CD4-positive, alpha-beta memory T cell (primary cell): ENCODE data around the gene HIBADH. TPM values are rescaled to one million over a fixed set of nuclear protein-coding genes. Genes with fewer than 3 reads are reported as not detected.

Experiments used
- CTCF ChIA-PET: fragments of 350-600 bp; sonication (Branson Sonifier 250); formaldehyde crosslinking; loops from one replicate; lab custom pipeline; 2021; ENCODE audit warnings: inconsistent platforms; ENCODE audit not compliant: partially characterized antibody; lab: Charles Lee
- POLR2A ChIA-PET: fragments of 350-600 bp; sonication (Branson Sonifier 250); formaldehyde crosslinking; loops from one replicate; lab custom pipeline; 2021; ENCODE audit not compliant: partially characterized antibody; lab: Charles Lee
- DNase-seq, 5 donors: peaks; one replicate each; pipeline versions ENCODE4 v3.0.0 to v3.0.0-alpha.2; 2020 to 2022; ENCODE audit warnings: mixed read lengths in 1 of 5
- H3K27ac ChIP-seq: one replicate; pipeline ENCODE4 v1.7.0; 2013; ENCODE audit warnings: low read depth, low read length
- H3K27me3 ChIP-seq: 2 replicates; pipeline ENCODE4 v1.7.0; 2013; ENCODE audit warnings: mild to moderate bottlenecking, low read length, moderate library complexity; ENCODE audit not compliant: insufficient read depth
- H3K36me3 ChIP-seq: 2 replicates; pipeline ENCODE4 v1.7.0; 2013; ENCODE audit warnings: mild to moderate bottlenecking, low read length, moderate library complexity; ENCODE audit not compliant: insufficient read depth
- H3K4me1 ChIP-seq: 2 replicates; pipeline ENCODE4 v1.7.0; 2013; ENCODE audit warnings: mild to moderate bottlenecking, low read length, moderate library complexity; ENCODE audit not compliant: insufficient read depth
- H3K4me3 ChIP-seq, 2 donors: one replicate each; pipeline ENCODE4 v1.7.0; 2013; ENCODE audit warnings: low read length in 2 of 2, mild to moderate bottlenecking in 1 of 2
- H3K9me3 ChIP-seq, 2 donors: one replicate each; pipeline ENCODE4 v1.7.0; 2013; ENCODE audit warnings: low read length in 2 of 2, control low read depth in 1 of 2; ENCODE audit not compliant: control insufficient read depth in 1 of 2
- H3K27ac Mint-ChIP-seq, 7 donors: one replicate each; pipeline ENCODE4 v1.8.0; 2020 to 2021; ENCODE audit warnings: mixed read lengths in 7 of 7, mild to moderate bottlenecking in 6 of 7, inconsistent platforms in 3 of 7, moderate library complexity in 3 of 7
- H3K27me3 Mint-ChIP-seq, 2 donors: one replicate each; pipeline ENCODE4 v1.8.0; 2020 to 2021; ENCODE audit warnings: mixed read lengths in 2 of 2
- H3K36me3 Mint-ChIP-seq, 2 donors: one replicate each; pipeline ENCODE4 v1.8.0; 2020 to 2021; ENCODE audit warnings: mixed read lengths in 2 of 2, inconsistent platforms in 1 of 2, mild to moderate bottlenecking in 1 of 2
- H3K4me1 Mint-ChIP-seq, 4 donors: one replicate each; pipeline ENCODE4 v1.8.0; 2020 to 2021; ENCODE audit warnings: mixed read lengths in 4 of 4, mild to moderate bottlenecking in 1 of 4
- H3K4me3 Mint-ChIP-seq, 8 donors: one replicate each; pipeline ENCODE4 v1.8.0; 2020 to 2021; ENCODE audit warnings: mixed read lengths in 8 of 8, mild to moderate bottlenecking in 7 of 8, moderate library complexity in 6 of 8, inconsistent platforms in 3 of 8
- H3K9me3 Mint-ChIP-seq, 8 donors: one replicate each; pipeline ENCODE4 v1.8.0; 2020 to 2021; ENCODE audit warnings: mixed read lengths in 8 of 8, mild to moderate bottlenecking in 5 of 8, inconsistent platforms in 3 of 8, moderate library complexity in 1 of 8
- intact Hi-C: fragments of 100-400 bp; cut with micrococcal nuclease; formaldehyde crosslinking; loops from one replicate; pipeline ENCODE4 v1.15.1; 2023
- polyA plus RNA-seq, 2 donors: library from polyadenylated mRNA; unstranded; fragments of 300-500 nt; fragmentation: Illumina TruSeq; gene quantifications; one replicate each; pipeline ENCODE4 v1.2.3, GENCODE V29; 2021
- total RNA-seq, 2 experiments: library from RNA; stranded (reverse); gene quantifications; one replicate each; pipeline ENCODE4 v1.2.3, GENCODE V29; 2021

HIBADH gene
- total and polyA plus RNA-seq, 4 experiments from 2014 or later = 13.6 to 51.3 (median 21.2) TPM

GRCh38 chr7:27554826-27555225, 107.9 kb downstream of the HIBADH start:
- ChIA-PET POLR2A (no interaction called here), CTCF (no interaction called here)
- no peak overlapping the region for H3K4me3 ChIP-seq
- Mint-ChIP-seq H3K27ac (no peak overlapping the region), H3K36me3 (peaks cover 0 to 7% of the 10 kb centered on the region in 2 donors), H3K4me3 (no peak overlapping the region), H3K27me3 (no peaks in the 10 kb centered on the region), H3K9me3 (no peaks in the 10 kb centered on the region), H3K4me1 (no peaks in the 10 kb centered on the region)
- H3K27ac ChIP-seq = no peak overlapping the region
- H3K36me3 ChIP-seq = no peaks in the 10 kb centered on the region
- no peaks in the 10 kb centered on the region for H3K4me1 ChIP-seq
- intact Hi-C loops = no loop called here
- H3K9me3 ChIP-seq = no peaks in the 10 kb centered on the region
- no peak for DNase-seq
- no peaks in the 10 kb centered on the region for H3K27me3 ChIP-seq

GRCh38 chr7:27553273-27553672, 109.4 kb downstream of the HIBADH start:
- intact Hi-C loops = no loop called here
- Mint-ChIP-seq H3K4me1 (no peaks in the 10 kb centered on the region), H3K4me3 (no peak overlapping the region), H3K27ac (no peak overlapping the region), H3K9me3 (no peaks in the 10 kb centered on the region), H3K36me3 (peaks cover 0 to 8% of the 10 kb centered on the region in 2 donors), H3K27me3 (no peaks in the 10 kb centered on the region)
- H3K36me3 ChIP-seq = no peaks in the 10 kb centered on the region
- H3K27ac ChIP-seq = no peak overlapping the region
- ChIA-PET POLR2A (no interaction called here), CTCF (interaction anchor here (0.7 to 1.2 kb wide), 2 partner anchors 9 to 25 kb away, joined by 3 read pairs; no protein-coding TSS in a partner anchor)
- no peaks in the 10 kb centered on the region for H3K4me1 ChIP-seq
- H3K4me3 ChIP-seq = no peak overlapping the region
- no peak for DNase-seq
- no peaks in the 10 kb centered on the region for H3K27me3 ChIP-seq
- no peaks in the 10 kb centered on the region for H3K9me3 ChIP-seq

- Histone ChIP-seq H3K27ac (no peak overlapping the region), H3K27me3 (no peaks in the 10 kb centered on the region), H3K4me1 (no peaks in the 10 kb centered on the region), H3K9me3 (no peaks in the 10 kb centered on the region), H3K4me3 (no peak overlapping the region), H3K36me3 (no peaks in the 10 kb centered on the region)
- ChIA-PET POLR2A (no interaction called here), CTCF (interaction anchor here (0.9 kb wide), 1 partner anchor 25 kb away, joined by 6 read pairs; no protein-coding TSS in a partner anchor)
- intact Hi-C loops = no loop called here
- H3K36me3 Mint-ChIP-seq = peaks cover 0 to 13% of the 10 kb centered on the region in 2 donors
- no peak for DNase-seq
- H3K27ac Mint-ChIP-seq = peak overlapping the region in 1 of 7 donors; percentile 44
- no peaks in the 10 kb centered on the region for H3K4me1 Mint-ChIP-seq
- no peaks in the 10 kb centered on the region for H3K27me3 Mint-ChIP-seq
- no peaks in the 10 kb centered on the region for H3K9me3 Mint-ChIP-seq
- no peak overlapping the region for H3K4me3 Mint-ChIP-seq
These were observed 110.8 kb downstream of the HIBADH start for GRCh38 chr7:27551803-27552400.

GRCh38 chr7:27549606-27550005, 113.1 kb downstream of the HIBADH start:
- H3K27ac ChIP-seq = no peak overlapping the region
- H3K4me1 ChIP-seq = no peaks in the 10 kb centered on the region
- H3K9me3 Mint-ChIP-seq = no peaks in the 10 kb centered on the region
- H3K4me3 Mint-ChIP-seq = no peak overlapping the region
- no peaks in the 10 kb centered on the region for H3K4me1 Mint-ChIP-seq
- intact Hi-C loops = no loop called here
- no peaks in the 10 kb centered on the region for H3K36me3 ChIP-seq
- no peaks in the 10 kb centered on the region for H3K27me3 ChIP-seq
- no peaks in the 10 kb centered on the region for H3K27me3 Mint-ChIP-seq
- no peak overlapping the region for H3K27ac Mint-ChIP-seq
- DNase-seq = no peak
- no peak overlapping the region for H3K4me3 ChIP-seq
- ChIA-PET CTCF (no interaction called here), POLR2A (no interaction called here)
- H3K9me3 ChIP-seq = no peaks in the 10 kb centered on the region
- H3K36me3 Mint-ChIP-seq = peaks cover 0 to 12% of the 10 kb centered on the region in 2 donors

- Mint-ChIP-seq H3K27me3 (no peaks in the 10 kb centered on the region), H3K4me3 (no peak overlapping the region), H3K4me1 (no peaks in the 10 kb centered on the region), H3K9me3 (no peaks in the 10 kb centered on the region), H3K36me3 (peaks cover 4 to 20% of the 10 kb centered on the region in 2 donors), H3K27ac (peak overlapping the region in 1 of 7 donors; percentile 6)
- no peaks in the 10 kb centered on the region for H3K4me1 ChIP-seq
- DNase-seq = no peak
- intact Hi-C loops = no loop called here
- no peaks in the 10 kb centered on the region for H3K27me3 ChIP-seq
- ChIA-PET POLR2A (no interaction called here), CTCF (no interaction called here)
- no peaks in the 10 kb centered on the region for H3K9me3 ChIP-seq
- no peak overlapping the region for H3K27ac ChIP-seq
- no peaks in the 10 kb centered on the region for H3K36me3 ChIP-seq
- H3K4me3 ChIP-seq = no peak overlapping the region
These were observed 114.4 kb downstream of the HIBADH start for GRCh38 chr7:27548304-27548703.

DNA sequence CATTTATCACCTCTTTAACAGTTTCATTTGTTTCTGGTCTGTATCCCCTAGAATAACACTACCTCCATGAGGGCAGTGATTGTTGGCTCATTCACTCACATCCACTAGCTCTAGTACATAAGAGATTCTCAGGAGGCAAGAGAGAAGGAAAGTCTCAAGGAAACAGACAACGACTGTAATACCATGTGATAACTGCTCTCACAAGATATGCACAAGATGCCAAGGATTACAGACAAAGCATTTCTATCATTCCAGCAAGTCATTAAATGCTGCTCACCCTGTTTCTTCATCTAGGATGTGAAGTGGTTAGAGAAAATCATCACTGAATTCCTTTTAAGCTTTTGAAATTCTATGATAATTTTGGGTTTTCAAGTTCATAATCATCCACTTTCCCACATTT, 115.3 kb downstream of the HIBADH start:
- no peak overlapping the region for H3K27ac ChIP-seq
- Mint-ChIP-seq H3K27ac (no peak overlapping the region), H3K27me3 (no peaks in the 10 kb centered on the region), H3K4me3 (no peak overlapping the region), H3K9me3 (peaks cover 0 to 6% (median 0%) of the 10 kb centered on the region in 8 donors), H3K4me1 (no peaks in the 10 kb centered on the region), H3K36me3 (peaks cover 13 to 29% of the 10 kb centered on the region in 2 donors)
- no peaks in the 10 kb centered on the region for H3K27me3 ChIP-seq
- ChIA-PET CTCF (no interaction called here), POLR2A (no interaction called here)
- no peaks in the 10 kb centered on the region for H3K36me3 ChIP-seq
- no peak for DNase-seq
- intact Hi-C loops = no loop called here
- no peaks in the 10 kb centered on the region for H3K4me1 ChIP-seq
- H3K9me3 ChIP-seq = no peaks in the 10 kb centered on the region
- no peak overlapping the region for H3K4me3 ChIP-seq

GRCh38 chr7:27546610-27547009, 116.1 kb downstream of the HIBADH start:
- no peaks in the 10 kb centered on the region for H3K27me3 Mint-ChIP-seq

More at GRCh38 chr7:27546610-27547009, 116.1 kb downstream of the HIBADH start:
- Mint-ChIP-seq H3K4me1 (no peaks in the 10 kb centered on the region), H3K9me3 (peaks cover 0 to 6% (median 0%) of the 10 kb centered on the region in 8 donors), H3K27ac (no peak overlapping the region), H3K36me3 (peaks cover 16 to 35% of the 10 kb centered on the region in 2 donors), H3K4me3 (no peak overlapping the region)
- intact Hi-C loops = no loop called here
- Histone ChIP-seq H3K36me3 (peaks cover 1% of the 10 kb centered on the region), H3K4me1 (no peaks in the 10 kb centered on the region), H3K4me3 (no peak overlapping the region), H3K27me3 (no peaks in the 10 kb centered on the region), H3K27ac (no peak overlapping the region), H3K9me3 (no peaks in the 10 kb centered on the region)
- POLR2A ChIA-PET = no interaction called here
- no peak for DNase-seq
- CTCF ChIA-PET = no interaction called here
